ENCODE measurements around the gene SLC17A9. TPM values are rescaled to one million over a fixed set of nuclear protein-coding genes. Genes with fewer than 3 reads are reported as not detected.

Gene SLC17A9
- total RNA-seq, 1 experiment from 2014 or later: 0.28 TPM

GRCh38 chr20:62957136-62958117 lies 4.9 kb downstream of the SLC17A9 start:
- intact Hi-C loops (cut with micrococcal nuclease; ENCODE audit: unreplicated experiment) (no loop called here), in situ Hi-C loops (cut with HindIII; ENCODE audit: low pct_unique_long_range_greater_than_20kb, low sequenced_read_pairs) (no loop called here)
- Histone ChIP-seq H3K36me3 (ENCODE audit: control insufficient read depth, insufficient read depth, low read length) (no peaks in the 10 kb centered on the region), H3K27ac (ENCODE audit: low read length) (no peak overlapping the region), H3K9me3 (ENCODE audit: control insufficient read depth, insufficient read depth, low read depth, low read length) (no peaks in the 10 kb centered on the region), H3K4me1 (ENCODE audit: control insufficient read depth, insufficient read depth, low read length) (peaks cover 9% of the 10 kb centered on the region; the same call in 1 of the 2 replicates), H3K4me3 (ENCODE audit: low read depth in 2 of 2, low read length in 2 of 2) (no peak overlapping the region), H3K27me3 (ENCODE audit: control insufficient read depth, insufficient read depth, low read length) (no peaks in the 10 kb centered on the region)
- ATAC-seq (no peak), DNase-seq (ENCODE audit: low read depth, low spot score) (no peak)
- TF ChIP-seq REST (IDR thresholded peaks at IDR 0.05; ENCODE audit: insufficient read depth in 1 of 2, low read depth in 2 of 2, low read length in 1 of 2) (no peak), CTCF (IDR thresholded peaks at IDR 0.05) (no peak), POLR2AphosphoS5 (IDR thresholded peaks at IDR 0.05; ENCODE audit: low read depth, low read length) (no peak), TCF7L2 (IDR thresholded peaks at IDR 0.05; ENCODE audit: low read depth, low read length) (no peak), SIN3A (IDR thresholded peaks at IDR 0.05; ENCODE audit: borderline replicate concordance, insufficient read depth, low read depth, low read length) (no peak)
- POLR2A ChIA-PET: interaction anchor here (0.5 kb wide), 1 partner anchor 241 kb away, joined by 11 read pairs; no protein-coding TSS in a partner anchor
- BruUV-seq (replicated peaks): no TSS peak
- CTCF ChIA-PET: interaction anchor here (0.7 kb wide), 1 partner anchor 66 kb away, joined by 3 read pairs; no protein-coding TSS in a partner anchor

- CTCF ChIA-PET: no interaction called here
- H3K4me3 ChIP-seq (ENCODE audit: low read depth in 2 of 2, low read length in 2 of 2): no peak overlapping the region
- in situ Hi-C loops (cut with HindIII; ENCODE audit: low pct_unique_long_range_greater_than_20kb, low sequenced_read_pairs): no loop called here
- DNase-seq (ENCODE audit: low read depth, low spot score): no peak
- ATAC-seq: no peak
- H3K9me3 ChIP-seq (ENCODE audit: control insufficient read depth, insufficient read depth, low read depth, low read length): no peaks in the 10 kb centered on the region
- peaks cover 9% of the 10 kb centered on the region; the same call in 1 of the 2 replicates for H3K4me1 ChIP-seq (ENCODE audit: control insufficient read depth, insufficient read depth, low read length)
- POLR2A ChIA-PET: no interaction called here
- H3K36me3 ChIP-seq (ENCODE audit: control insufficient read depth, insufficient read depth, low read length): no peaks in the 10 kb centered on the region
- no peaks in the 10 kb centered on the region for H3K27me3 ChIP-seq (ENCODE audit: control insufficient read depth, insufficient read depth, low read length)
- intact Hi-C loops (cut with micrococcal nuclease; ENCODE audit: unreplicated experiment): no loop called here
- TF ChIP-seq POLR2AphosphoS5 (IDR thresholded peaks at IDR 0.05; ENCODE audit: low read depth, low read length) (no peak), TCF7L2 (IDR thresholded peaks at IDR 0.05; ENCODE audit: low read depth, low read length) (no peak), CTCF (IDR thresholded peaks at IDR 0.05) (no peak), REST (IDR thresholded peaks at IDR 0.05; ENCODE audit: insufficient read depth in 1 of 2, low read depth in 2 of 2, low read length in 1 of 2) (no peak), SIN3A (IDR thresholded peaks at IDR 0.05; ENCODE audit: borderline replicate concordance, insufficient read depth, low read depth, low read length) (no peak)
- H3K27ac ChIP-seq (ENCODE audit: low read length): no peak overlapping the region
- BruUV-seq (replicated peaks): no TSS peak
These were observed 6.0 kb downstream of the SLC17A9 start for GRCh38 chr20:62958388-62959100.

Data from Panc1 (cell line).